Naive thymus-derived CD4-positive, alpha-beta T cell (primary cell): ENCODE results near the gene RMC1. TPM values are rescaled to one million over a fixed set of nuclear protein-coding genes. Genes with fewer than 3 reads are reported as not detected.

Source experiments
- ATAC-seq: fragments of 150-1000 bp; cut with Tn5 transposase; 2 replicates; pipeline ENCODE4 v1.10.0; 2021; ENCODE audit warnings: mild to moderate bottlenecking, moderate library complexity
- CTCF ChIA-PET: fragments of 350-600 bp; sonication (Branson Sonifier 250); formaldehyde crosslinking; loops from one replicate; lab custom pipeline; 2021; ENCODE audit warnings: antibody characterized with exemption; lab: Charles Lee
- POLR2A ChIA-PET: fragments of 350-600 bp; sonication (Branson Sonifier 250); formaldehyde crosslinking; loops from one replicate; lab custom pipeline; 2021; ENCODE audit warnings: antibody characterized with exemption, inconsistent platforms; lab: Charles Lee
- DNase-seq, 9 donors: peaks; one replicate each; pipeline versions ENCODE4 v3.0.0 to v3.0.0-alpha.2; 2020 to 2022; ENCODE audit warnings: mixed read lengths in 1 of 9
- H3K27ac ChIP-seq: one replicate; pipeline ENCODE4 v1.7.0; 2013; ENCODE audit warnings: mild to moderate bottlenecking, low read depth, low read length, moderate library complexity
- H3K27me3 ChIP-seq, 2 donors: one replicate each; pipeline ENCODE4 v1.7.0; 2013; ENCODE audit warnings: low read length in 2 of 2, mild to moderate bottlenecking in 2 of 2, moderate library complexity in 2 of 2; ENCODE audit not compliant: control insufficient read depth in 2 of 2, insufficient read depth in 2 of 2
- H3K36me3 ChIP-seq, 3 experiments: 1 replicate in 2 of 3; 2 replicates in 1 of 3; pipeline ENCODE4 v1.7.0; 2013; ENCODE audit warnings: low read length in 3 of 3, mild to moderate bottlenecking in 3 of 3, moderate library complexity in 1 of 3; ENCODE audit not compliant: insufficient read depth in 3 of 3, control insufficient read depth in 2 of 3
- H3K4me1 ChIP-seq, 2 donors: one replicate each; pipeline ENCODE4 v1.7.0; 2013; ENCODE audit warnings: low read length in 2 of 2, mild to moderate bottlenecking in 2 of 2, moderate library complexity in 1 of 2; ENCODE audit not compliant: control insufficient read depth in 2 of 2, insufficient read depth in 2 of 2
- H3K4me3 ChIP-seq: 2 replicates; pipeline ENCODE4 v1.7.0; 2013; ENCODE audit warnings: mild to moderate bottlenecking, low read length
- H3K9me3 ChIP-seq, 3 experiments: 1 replicate in 2 of 3; 2 replicates in 1 of 3; pipeline ENCODE4 v1.7.0; 2013; ENCODE audit warnings: low read length in 3 of 3; ENCODE audit not compliant: control insufficient read depth in 2 of 3
- H3K27ac Mint-ChIP-seq, 9 donors: one replicate each; pipeline ENCODE4 v1.8.0; 2020 to 2022; ENCODE audit warnings: mixed read lengths in 9 of 9, mild to moderate bottlenecking in 8 of 9, moderate library complexity in 5 of 9, inconsistent platforms in 2 of 9
- H3K27me3 Mint-ChIP-seq, 5 donors: one replicate each; pipeline ENCODE4 v1.8.0; 2021 to 2022; ENCODE audit warnings: mixed read lengths in 5 of 5, mild to moderate bottlenecking in 1 of 5
- H3K36me3 Mint-ChIP-seq, 5 donors: one replicate each; pipeline ENCODE4 v1.8.0; 2020 to 2022; ENCODE audit warnings: mixed read lengths in 5 of 5, mild to moderate bottlenecking in 3 of 5, inconsistent platforms in 1 of 5
- H3K4me1 Mint-ChIP-seq, 7 donors: one replicate each; pipeline ENCODE4 v1.8.0; 2020 to 2022; ENCODE audit warnings: mixed read lengths in 7 of 7, mild to moderate bottlenecking in 3 of 7, inconsistent platforms in 1 of 7
- H3K4me3 Mint-ChIP-seq, 10 donors: one replicate each; pipeline ENCODE4 v1.8.0; 2020 to 2022; ENCODE audit warnings: mild to moderate bottlenecking in 10 of 10, mixed read lengths in 10 of 10, moderate library complexity in 6 of 10, inconsistent platforms in 2 of 10
- H3K9me3 Mint-ChIP-seq, 11 donors: one replicate each; pipeline ENCODE4 v1.8.0; 2020 to 2022; ENCODE audit warnings: mixed read lengths in 11 of 11, mild to moderate bottlenecking in 4 of 11, inconsistent platforms in 1 of 11, moderate library complexity in 1 of 11
- intact Hi-C, 2 donors: fragments of 100-400 bp; cut with micrococcal nuclease; formaldehyde crosslinking; loops; one replicate each; pipeline ENCODE4 v1.15.1; 2023
- polyA plus RNA-seq, 2 donors: library from polyadenylated mRNA; unstranded; fragments of 300-500 nt; fragmentation: Illumina TruSeq; gene quantifications; one replicate each; pipeline ENCODE4 v1.2.3, GENCODE V29; 2021
- total RNA-seq, 6 experiments: library from RNA in 5 of 6; stranded (reverse) in 5 of 6; gene quantifications; 1 replicate in 5 of 6; 2 replicates in 1 of 6; pipeline ENCODE4 v1.2.3 and lab custom pipeline; 2021 to 2026

RMC1 gene
- total and polyA plus RNA-seq, 7 experiments from 2014 or later, result 23.1 to 59.7 (median 48.4) TPM

- no peak overlapping the region for H3K27ac Mint-ChIP-seq
- DNase-seq (no peak), ATAC-seq (no peak)
- H3K27me3 ChIP-seq, result no peaks in the 10 kb centered on the region
- H3K36me3 Mint-ChIP-seq, result peaks cover 9 to 65% (median 40%) of the 10 kb centered on the region in 5 donors
- no peaks in the 10 kb centered on the region for H3K27me3 Mint-ChIP-seq
- peaks cover 0 to 8% (median 0%) of the 10 kb centered on the region in 7 donors for H3K4me1 Mint-ChIP-seq
- no peak overlapping the region for H3K4me3 ChIP-seq
- H3K9me3 ChIP-seq, result no peaks in the 10 kb centered on the region
- H3K36me3 ChIP-seq, result peaks cover 11 to 65% (median 22%) of the 10 kb centered on the region in 3 experiments
- POLR2A ChIA-PET, result no interaction called here
- H3K4me1 ChIP-seq, result peaks cover 0 to 5% of the 10 kb centered on the region in 2 donors
- H3K27ac ChIP-seq, result no peak overlapping the region
- H3K9me3 Mint-ChIP-seq, result no peaks in the 10 kb centered on the region
- no peak overlapping the region for H3K4me3 Mint-ChIP-seq
- intact Hi-C loops, result no loop called here
- CTCF ChIA-PET, result interaction anchor here (0.6 to 0.9 kb wide), 2 partner anchors 31 to 43 kb away, joined by 3 to 4 read pairs; no protein-coding TSS in a partner anchor
These were observed 56.9 kb downstream of the RMC1 start for GRCh38 chr18:23560186-23560585.

GRCh38 chr18:23563377-23564043, 60.2 kb downstream of the RMC1 start:
- H3K27ac Mint-ChIP-seq, result no peak overlapping the region
- H3K9me3 Mint-ChIP-seq, result peaks cover 0 to 1% (median 0%) of the 10 kb centered on the region in 11 donors
- H3K36me3 ChIP-seq, result peaks cover 0 to 56% (median 13%) of the 10 kb centered on the region in 3 experiments
- peaks cover 0 to 5% of the 10 kb centered on the region in 2 donors for H3K4me1 ChIP-seq
- DNase-seq (no peak), ATAC-seq (peak; percentile 71)
- H3K9me3 ChIP-seq, result no peaks in the 10 kb centered on the region
- no peaks in the 10 kb centered on the region for H3K27me3 Mint-ChIP-seq
- H3K36me3 Mint-ChIP-seq, result peaks cover 28 to 65% (median 36%) of the 10 kb centered on the region in 5 donors
- no peak overlapping the region for H3K4me3 ChIP-seq
- intact Hi-C loops, result no loop called here
- ChIA-PET CTCF (no interaction called here), POLR2A (no interaction called here)
- no peaks in the 10 kb centered on the region for H3K27me3 ChIP-seq
- H3K4me3 Mint-ChIP-seq, result no peak overlapping the region
- H3K4me1 Mint-ChIP-seq, result peaks cover 0 to 6% (median 0%) of the 10 kb centered on the region in 7 donors
- H3K27ac ChIP-seq, result no peak overlapping the region

- no peaks in the 10 kb centered on the region for H3K27me3 ChIP-seq
- Mint-ChIP-seq H3K4me3 (no peak overlapping the region), H3K4me1 (peaks cover 0 to 18% (median 0%) of the 10 kb centered on the region in 7 donors), H3K9me3 (peaks cover 0 to 1% (median 0%) of the 10 kb centered on the region in 11 donors), H3K36me3 (peaks cover 27 to 73% (median 42%) of the 10 kb centered on the region in 5 donors), H3K27ac (peak overlapping the region in 1 of 9 donors; percentile 2), H3K27me3 (no peaks in the 10 kb centered on the region)
- ChIA-PET CTCF (no interaction called here), POLR2A (interaction anchor here (0.7 kb wide), 1 partner anchor 25 kb away, joined by 3 read pairs; no protein-coding TSS in a partner anchor)
- ATAC-seq, result no peak
- intact Hi-C loops, result no loop called here
- H3K9me3 ChIP-seq, result no peaks in the 10 kb centered on the region
- DNase-seq, result no peak
- peaks cover 0 to 19% of the 10 kb centered on the region in 2 donors for H3K4me1 ChIP-seq
- H3K27ac ChIP-seq, result no peak overlapping the region
- H3K36me3 ChIP-seq, result peaks cover 0 to 51% (median 18%) of the 10 kb centered on the region in 3 experiments
- H3K4me3 ChIP-seq, result no peak overlapping the region
These were observed 62.7 kb downstream of the RMC1 start for GRCh38 chr18:23565916-23566547.

- peaks cover 0 to 32% of the 10 kb centered on the region in 2 donors for H3K4me1 ChIP-seq
- DNase-seq (no peak), ATAC-seq (no peak)
- Mint-ChIP-seq H3K27ac (peak overlapping the region in 1 of 9 donors; percentile 16), H3K9me3 (peaks cover 0 to 1% (median 0%) of the 10 kb centered on the region in 11 donors), H3K4me1 (peaks cover 0 to 25% (median 7%) of the 10 kb centered on the region in 7 donors), H3K4me3 (no peak overlapping the region), H3K36me3 (peaks cover 24 to 68% (median 34%) of the 10 kb centered on the region in 5 donors), H3K27me3 (no peaks in the 10 kb centered on the region)
- CTCF ChIA-PET, result no interaction called here
- no peaks in the 10 kb centered on the region for H3K9me3 ChIP-seq
- POLR2A ChIA-PET, result no interaction called here
- no peak overlapping the region for H3K4me3 ChIP-seq
- H3K27ac ChIP-seq, result no peak overlapping the region
- intact Hi-C loops, result no loop called here
- no peaks in the 10 kb centered on the region for H3K27me3 ChIP-seq
- peaks cover 0 to 49% (median 18%) of the 10 kb centered on the region in 3 experiments for H3K36me3 ChIP-seq
These were observed 64.4 kb downstream of the RMC1 start for GRCh38 chr18:23567671-23568070.

GRCh38 chr18:23568281-23569138, 65.2 kb downstream of the RMC1 start:
- intact Hi-C loops, result no loop called here
- CTCF ChIA-PET, result interaction anchor here (0.5 to 1.0 kb wide), 3 partner anchors 11 to 56 kb away, joined by 3 to 4 read pairs (median 3); no protein-coding TSS in a partner anchor
- Mint-ChIP-seq H3K4me3 (no peak overlapping the region), H3K27me3 (no peaks in the 10 kb centered on the region), H3K4me1 (peaks cover 3 to 28% (median 12%) of the 10 kb centered on the region in 7 donors), H3K27ac (peak overlapping the region in 1 of 9 donors; percentile 17), H3K36me3 (peaks cover 24 to 64% (median 33%) of the 10 kb centered on the region in 5 donors), H3K9me3 (peaks cover 0 to 1% (median 0%) of the 10 kb centered on the region in 11 donors)
- no peak for DNase-seq
- H3K4me3 ChIP-seq, result no peak overlapping the region
- no peak for ATAC-seq
- H3K36me3 ChIP-seq, result peaks cover 0 to 42% (median 22%) of the 10 kb centered on the region in 3 experiments
- POLR2A ChIA-PET, result no interaction called here
- peaks cover 0 to 36% of the 10 kb centered on the region in 2 donors for H3K4me1 ChIP-seq
- H3K27ac ChIP-seq, result no peak overlapping the region
- H3K27me3 ChIP-seq, result no peaks in the 10 kb centered on the region
- no peaks in the 10 kb centered on the region for H3K9me3 ChIP-seq
